Mesenchymal stem cell (in vitro differentiated cells and primary cell): Measurements from ENCODE around the gene ATP1B3.

ENCODE experiments used
- DNase-seq: peaks from one replicate; pipeline ENCODE4 v3.0.0-alpha.2; 2013
- H2AFZ ChIP-seq: one replicate; pipeline ENCODE4 v1.6.1; 2013; ENCODE audit warnings: low read depth, mild to moderate bottlenecking, control low read depth, inconsistent platforms, low read length, moderate library complexity
- H2AK5ac ChIP-seq: 2 replicates; pipeline ENCODE4 v1.6.1; 2013; ENCODE audit warnings: low read length, moderate library complexity, mild to moderate bottlenecking, inconsistent platforms; ENCODE audit not compliant: severe bottlenecking
- H2BK120ac ChIP-seq: one replicate; pipeline ENCODE4 v1.6.1; 2013; ENCODE audit warnings: low read depth, mild to moderate bottlenecking, inconsistent platforms, low read length, moderate library complexity
- H2BK12ac ChIP-seq, 2 experiments: one replicate each; pipeline ENCODE4 v1.6.1; 2013; ENCODE audit warnings: inconsistent platforms in 2 of 2, low read length in 2 of 2, mild to moderate bottlenecking in 2 of 2, moderate library complexity in 2 of 2, control low read depth in 1 of 2
- H2BK15ac ChIP-seq: one replicate; pipeline ENCODE4 v1.6.1; 2013; ENCODE audit warnings: mild to moderate bottlenecking, low read depth, inconsistent platforms; ENCODE audit not compliant: poor library complexity, severe bottlenecking
- H2BK5ac ChIP-seq: 2 replicates; pipeline ENCODE4 v1.6.1; 2013; ENCODE audit warnings: low read depth, mild to moderate bottlenecking, low read length, control low read depth, inconsistent platforms; ENCODE audit not compliant: poor library complexity, severe bottlenecking
- H3K14ac ChIP-seq, 2 experiments: one replicate each; pipeline ENCODE4 v1.6.1; 2013; ENCODE audit warnings: inconsistent platforms in 2 of 2, low read length in 2 of 2, control low read depth in 1 of 2, mild to moderate bottlenecking in 1 of 2, moderate library complexity in 1 of 2
- H3K18ac ChIP-seq, 2 experiments: one replicate each; pipeline ENCODE4 v1.6.1; 2013; ENCODE audit warnings: inconsistent platforms in 2 of 2, low read length in 2 of 2, control low read depth in 1 of 2, low read depth in 1 of 2, mild to moderate bottlenecking in 1 of 2
- H3K23ac ChIP-seq, 2 experiments: one replicate each; pipeline ENCODE4 v1.6.1; 2013; ENCODE audit warnings: inconsistent platforms in 2 of 2, low read length in 2 of 2, mild to moderate bottlenecking in 2 of 2, moderate library complexity in 2 of 2, control low read depth in 1 of 2
- H3K27ac ChIP-seq: 2 replicates; pipeline ENCODE4 v1.5.1; 2013; ENCODE audit warnings: mild to moderate bottlenecking, moderate library complexity, low read length, control low read depth, inconsistent platforms; ENCODE audit not compliant: poor library complexity, severe bottlenecking
- H3K27me3 ChIP-seq, 2 experiments: 2 replicates each; pipeline versions ENCODE4 v1.6.1 to v1.7.0; 2013; ENCODE audit warnings: low read length in 2 of 2, mild to moderate bottlenecking in 2 of 2, moderate library complexity in 2 of 2, control low read depth in 1 of 2, inconsistent platforms in 1 of 2; ENCODE audit not compliant: control insufficient read depth in 1 of 2, insufficient read depth in 1 of 2
- H3K36me3 ChIP-seq, 2 experiments: 2 replicates each; pipeline versions ENCODE4 v1.6.1 to v1.7.0; 2013; ENCODE audit warnings: low read length in 2 of 2, control low read depth in 1 of 2, inconsistent platforms in 1 of 2, low read depth in 1 of 2, mild to moderate bottlenecking in 1 of 2; ENCODE audit not compliant: insufficient read depth in 2 of 2, control insufficient read depth in 1 of 2
- H3K4ac ChIP-seq, 2 experiments: one replicate each; pipeline ENCODE4 v1.6.1; 2013; ENCODE audit warnings: inconsistent platforms in 2 of 2, low read length in 2 of 2, mild to moderate bottlenecking in 2 of 2, moderate library complexity in 2 of 2, control low read depth in 1 of 2, low read depth in 1 of 2
- H3K4me1 ChIP-seq: 2 replicates; pipeline ENCODE4 v1.6.1; 2013; ENCODE audit warnings: low read depth, low read length, control low read depth; ENCODE audit not compliant: control insufficient read depth, insufficient read depth
- H3K4me2 ChIP-seq: 2 replicates; pipeline ENCODE4 v1.6.1; 2013; ENCODE audit warnings: low read length, mild to moderate bottlenecking, inconsistent platforms; ENCODE audit not compliant: poor library complexity, severe bottlenecking
- H3K4me3 ChIP-seq, 2 experiments: 2 replicates each; pipeline versions ENCODE4 v1.5.1 to v1.7.0; 2013; ENCODE audit warnings: low read length in 2 of 2, mild to moderate bottlenecking in 2 of 2, control low read depth in 1 of 2, low read depth in 1 of 2; ENCODE audit not compliant: insufficient read depth in 1 of 2
- H3K79me1 ChIP-seq: replicated peaks from 2 replicates; pipeline ENCODE4 v1.6.1; 2013; ENCODE audit warnings: mild to moderate bottlenecking, control low read depth, low read length, inconsistent platforms; ENCODE audit not compliant: poor library complexity, severe bottlenecking
- H3K9ac ChIP-seq: 2 replicates; pipeline ENCODE4 v1.7.0; 2013; ENCODE audit warnings: mild to moderate bottlenecking, low read length, moderate library complexity
- H3K9me3 ChIP-seq: 2 replicates; pipeline ENCODE4 v1.7.0; 2013; ENCODE audit warnings: mild to moderate bottlenecking, low read length; ENCODE audit not compliant: control insufficient read depth
- H4K8ac ChIP-seq: one replicate; pipeline ENCODE4 v1.6.1; 2013; ENCODE audit warnings: inconsistent platforms, mild to moderate bottlenecking, low read length, moderate library complexity
- H4K91ac ChIP-seq: one replicate; pipeline ENCODE4 v1.6.1; 2013; ENCODE audit warnings: mild to moderate bottlenecking, low read length, inconsistent platforms
- WGBS: methylation state at CpG from one replicate; pipeline ENCODE4 v1.1.7; 2013; ENCODE audit warnings: mixed read lengths; 5-methylcytosine and 5-hydroxymethylcytosine counted together

The ATP1B3 gene

DNA sequence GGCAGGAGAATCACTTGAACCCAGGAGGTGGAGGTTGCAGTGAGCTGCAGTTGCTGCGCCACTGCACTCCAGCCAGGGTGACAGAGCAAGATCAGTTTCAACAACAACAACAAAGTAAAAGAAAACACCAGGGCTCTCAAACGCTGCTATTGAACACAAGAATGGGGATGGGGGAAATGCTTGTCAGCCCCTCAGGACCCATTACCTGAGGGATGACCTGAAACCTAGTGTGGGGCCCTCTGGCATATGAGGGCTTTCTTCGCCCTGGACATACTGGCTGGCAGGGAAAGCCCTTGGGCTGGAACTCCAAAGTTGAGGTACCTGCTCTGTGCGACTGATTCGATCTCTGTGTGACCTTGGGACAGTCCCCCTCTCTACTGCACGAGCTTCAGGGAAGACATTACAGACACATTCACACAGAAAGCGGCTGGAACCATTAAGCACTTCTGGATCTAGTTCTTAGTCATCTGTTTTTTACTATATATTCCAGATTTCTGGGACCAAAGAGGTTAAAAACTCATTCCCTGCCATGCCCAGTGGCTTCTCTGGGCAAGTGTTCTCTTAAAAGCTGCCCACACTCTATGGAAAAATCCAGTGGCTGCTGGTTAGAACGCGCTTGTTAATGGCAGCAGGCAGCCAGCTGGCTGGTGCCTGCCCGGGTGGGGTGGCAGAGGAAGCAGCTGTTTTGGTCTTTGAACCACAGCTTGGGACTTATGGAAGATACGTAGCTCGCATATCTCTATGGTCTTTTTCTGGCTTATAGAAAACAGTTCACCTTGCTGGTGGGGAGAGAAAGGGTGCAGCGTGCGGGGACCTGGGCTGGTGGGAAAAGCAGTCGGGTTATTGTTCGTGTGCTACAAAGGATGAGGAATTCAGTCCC, 57.2 kb downstream of the ATP1B3 start:
- Histone ChIP-seq H3K36me3 (peaks cover 3 to 9% of the 10 kb centered on the region in 2 experiments), H2AFZ (no peak overlapping the region), H3K4me1 (peaks cover 2% of the 10 kb centered on the region), H3K23ac (no peak overlapping the region), H2BK12ac (no peak overlapping the region), H3K4ac (peak overlapping the region in 1 of 2 experiments; percentile 30), H3K18ac (no peak overlapping the region), H3K27ac (no peak overlapping the region), H2BK5ac (no peak overlapping the region), H3K9ac (no peak overlapping the region), H3K79me1 (peaks cover 1% of the 10 kb centered on the region), H2BK120ac (no peak overlapping the region), H3K4me2 (no peak overlapping the region), H3K27me3 (no peaks in the 10 kb centered on the region), H4K91ac (no peak overlapping the region), H2BK15ac (no peak overlapping the region), H2AK5ac (no peak overlapping the region), H3K14ac (no peak overlapping the region), H3K9me3 (no peaks in the 10 kb centered on the region), H4K8ac (no peak overlapping the region), H3K4me3 (no peak overlapping the region)
- 94% methylated on average over 14 of the region's 16 CpGs for WGBS
- no peak for DNase-seq

DNA sequence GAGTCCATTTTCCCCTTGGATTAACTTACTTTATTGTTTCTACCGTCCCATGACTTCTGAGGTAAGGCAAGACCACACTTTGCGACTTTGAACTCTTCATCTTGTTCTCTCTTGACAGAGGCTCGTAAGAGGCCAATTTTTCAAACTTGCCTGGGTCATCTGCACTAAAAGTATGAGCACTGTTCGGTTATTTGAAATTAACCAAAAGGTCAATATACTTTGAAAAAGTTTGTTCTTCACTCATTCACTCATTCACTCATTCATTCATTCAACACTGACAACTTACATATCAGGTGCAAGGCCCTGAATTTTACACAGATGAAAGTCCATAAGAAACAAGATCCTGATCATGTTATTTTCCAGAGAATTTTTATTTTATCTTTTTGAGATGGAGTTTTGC, 57.9 kb downstream of the ATP1B3 start:
- H4K8ac ChIP-seq: no peak overlapping the region
- H3K4ac ChIP-seq: no peak overlapping the region
- H3K36me3 ChIP-seq: peaks cover 0 to 5% of the 10 kb centered on the region in 2 experiments
- H3K27me3 ChIP-seq: no peaks in the 10 kb centered on the region
- no peak overlapping the region for H2AFZ ChIP-seq
- no peak overlapping the region for H3K18ac ChIP-seq
- no peak overlapping the region for H3K27ac ChIP-seq
- H3K4me2 ChIP-seq: no peak overlapping the region
- H2BK15ac ChIP-seq: no peak overlapping the region
- H3K9me3 ChIP-seq: no peaks in the 10 kb centered on the region
- H2BK120ac ChIP-seq: no peak overlapping the region
- no peak overlapping the region for H3K23ac ChIP-seq
- H2BK12ac ChIP-seq: no peak overlapping the region
- no peak overlapping the region for H2BK5ac ChIP-seq
- no peak overlapping the region for H3K9ac ChIP-seq
- peaks cover under 1% of the 10 kb centered on the region for H3K4me1 ChIP-seq
- no peak overlapping the region for H4K91ac ChIP-seq
- peaks cover under 1% of the 10 kb centered on the region for H3K79me1 ChIP-seq
- no peak overlapping the region for H3K4me3 ChIP-seq
- no peak overlapping the region for H2AK5ac ChIP-seq
- WGBS: 91% methylated on average over 4 of the region's 4 CpGs
- no peak for DNase-seq
- no peak overlapping the region for H3K14ac ChIP-seq

DNA sequence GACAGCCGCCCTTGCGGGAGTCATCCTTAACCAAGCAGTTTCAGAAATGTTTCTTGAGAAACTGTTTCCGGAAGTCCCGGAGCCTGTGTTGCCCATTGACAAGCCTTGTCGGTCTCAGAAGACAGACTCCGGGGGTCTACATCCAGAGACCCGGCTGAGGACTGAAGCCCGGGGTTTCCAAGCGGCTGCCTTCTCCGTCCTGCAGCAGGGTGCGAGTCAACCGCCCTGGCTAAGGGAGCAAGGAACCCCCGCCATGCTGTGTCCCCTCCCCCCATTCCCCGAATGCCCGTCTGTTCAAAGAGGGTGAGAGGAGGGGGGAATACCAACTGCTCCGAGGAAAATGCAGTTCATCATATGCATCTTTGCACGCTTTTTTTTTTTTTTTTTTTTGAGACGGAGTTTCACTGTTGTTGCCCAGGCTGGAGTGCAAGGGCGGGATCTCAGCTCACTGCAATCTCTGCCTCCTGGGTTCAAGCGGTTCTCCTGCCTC, 61.6 kb downstream of the ATP1B3 start:
- H3K9me3 ChIP-seq: no peaks in the 10 kb centered on the region
- 92% methylated on average over 19 of the region's 20 CpGs for WGBS
- H2BK5ac ChIP-seq: no peak overlapping the region
- no peaks in the 10 kb centered on the region for H3K79me1 ChIP-seq
- no peaks in the 10 kb centered on the region for H3K36me3 ChIP-seq
- no peak overlapping the region for H2BK12ac ChIP-seq
- H3K18ac ChIP-seq: no peak overlapping the region
- no peak overlapping the region for H3K23ac ChIP-seq
- H4K8ac ChIP-seq: no peak overlapping the region
- no peak for DNase-seq
- no peak overlapping the region for H3K27ac ChIP-seq
- peaks cover 3% of the 10 kb centered on the region for H3K4me1 ChIP-seq
- H4K91ac ChIP-seq: no peak overlapping the region
- H3K4me2 ChIP-seq: no peak overlapping the region
- no peak overlapping the region for H3K4me3 ChIP-seq
- H3K4ac ChIP-seq: no peak overlapping the region
- H3K27me3 ChIP-seq: no peaks in the 10 kb centered on the region
- H2BK120ac ChIP-seq: no peak overlapping the region
- no peak overlapping the region for H2BK15ac ChIP-seq
- no peak overlapping the region for H3K14ac ChIP-seq
- H2AFZ ChIP-seq: no peak overlapping the region
- no peak overlapping the region for H2AK5ac ChIP-seq
- H3K9ac ChIP-seq: no peak overlapping the region

DNA sequence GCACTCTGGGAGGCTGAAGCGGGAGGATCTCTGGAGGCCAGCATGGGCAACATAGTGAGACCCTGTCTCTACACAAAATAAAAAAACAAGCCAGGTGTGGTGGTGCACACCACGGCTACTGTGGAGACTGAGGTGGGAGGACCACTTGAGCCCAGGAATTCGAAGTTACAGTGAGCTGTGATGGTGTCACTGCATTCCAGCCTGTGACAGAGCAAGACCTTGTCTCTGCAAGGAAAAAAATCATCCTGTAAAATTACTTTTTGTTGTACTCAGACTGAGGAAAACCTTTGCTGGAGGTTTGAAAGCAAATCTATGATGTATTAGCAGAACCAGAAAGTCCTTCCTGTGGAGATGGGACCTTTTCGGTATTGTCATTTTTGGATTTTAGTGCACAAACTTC, 63.3 kb downstream of the ATP1B3 start:
- no peak for DNase-seq
- WGBS: 74% methylated on average over 4 of the region's 4 CpGs

More for the DNA sequence above, 63.3 kb downstream of the ATP1B3 start:
- no peaks in the 10 kb centered on the region for H3K79me1 ChIP-seq
- no peak overlapping the region for H2AFZ ChIP-seq
- no peak overlapping the region for H3K4ac ChIP-seq
- H3K14ac ChIP-seq: no peak overlapping the region
- H3K23ac ChIP-seq: no peak overlapping the region
- no peak overlapping the region for H3K4me3 ChIP-seq
- H3K27me3 ChIP-seq: no peaks in the 10 kb centered on the region
- H2BK5ac ChIP-seq: no peak overlapping the region
- H2AK5ac ChIP-seq: no peak overlapping the region
- H2BK120ac ChIP-seq: no peak overlapping the region
- H3K9me3 ChIP-seq: no peaks in the 10 kb centered on the region
- H2BK15ac ChIP-seq: no peak overlapping the region
- no peak overlapping the region for H4K8ac ChIP-seq
- H3K9ac ChIP-seq: no peak overlapping the region
- no peak overlapping the region for H2BK12ac ChIP-seq
- H4K91ac ChIP-seq: no peak overlapping the region
- H3K4me1 ChIP-seq: peaks cover 3% of the 10 kb centered on the region
- H3K18ac ChIP-seq: no peak overlapping the region
- H3K27ac ChIP-seq: no peak overlapping the region
- H3K4me2 ChIP-seq: no peak overlapping the region
- H3K36me3 ChIP-seq: no peaks in the 10 kb centered on the region
